HepG2 (cell line): ENCODE data around the gene CA4. TPM values are rescaled to one million over a fixed set of nuclear protein-coding genes. Genes with fewer than 3 reads are reported as not detected.
A peak's percentile ranks its signal among the peaks of the same experiment; 100 is the strongest.

Experiments
- ATAC-seq: fragments of 200-7000 bp; cut with Tn5 transposase; 3 replicates; pipeline ENCODE4 v1.9.1; 2020; ENCODE audit warnings: mild to moderate bottlenecking, moderate library complexity
- BruUV-seq: library from RNA; stranded (reverse); fragments of 400-500 nt; replicated peaks from 2 replicates; lab custom pipeline; 2021; lab: Mats Ljungman, UMichigan
- CTCF ChIA-PET: fragments of 300-600 bp; formaldehyde crosslinking; extraction: SDS; loops from one replicate; lab custom pipeline; 2021; ENCODE audit warnings: low total read pairs, inconsistent platforms, low intra/inter-chr PET ratio; lab: Yijun Ruan, JAX
- POLR2A ChIA-PET: fragments of 350-600 bp; sonication (Branson Sonifier 250); formaldehyde crosslinking; loops from one replicate; lab custom pipeline; 2020; ENCODE audit warnings: antibody characterized with exemption, inconsistent platforms; lab: Yijun Ruan, JAX
- DNase-seq: peaks from one replicate; pipeline ENCODE4 v3.0.0-alpha.2; 2015; ENCODE audit warnings: low spot score
- FAIRE-seq: peaks from 3 replicates; lab custom pipeline; 2011; peaks lifted over from hg19 to GRCh38; lab: Jason Lieb, UNC
- H2AFZ ChIP-seq: one replicate; pipeline ENCODE4 v1.6.1; 2011; ENCODE audit warnings: low read length, inconsistent platforms
- H3K27ac ChIP-seq: fragments of 300-600 bp; 3 replicates; pipeline ENCODE4 v1.8.0; 2011; ENCODE audit warnings: mixed run types, mild to moderate bottlenecking, mixed read lengths, low read length, inconsistent platforms; ENCODE audit not compliant: insufficient read depth; ENCODE audit errors: extremely low read length
- H3K27me3 ChIP-seq, 2 experiments: fragments of 200-600 bp in 1 of 2; 2 replicates in 1 of 2; 3 replicates in 1 of 2; pipeline versions ENCODE4 v1.6.0 to v1.8.0; 2011; ENCODE audit warnings: low read length in 2 of 2, mild to moderate bottlenecking in 2 of 2, moderate library complexity in 2 of 2, inconsistent platforms in 1 of 2; ENCODE audit not compliant: insufficient read depth in 2 of 2, control insufficient read depth in 1 of 2
- H3K36me3 ChIP-seq, 2 experiments: fragments of 200-600 bp in 1 of 2; replicated peaks in 1 of 2; 2 replicates in 1 of 2; 3 replicates in 1 of 2; pipeline versions ENCODE4 v1.5.1 to v1.8.0; 2011; ENCODE audit warnings: low read length in 2 of 2, inconsistent platforms in 1 of 2; ENCODE audit not compliant: insufficient read depth in 2 of 2, control insufficient read depth in 1 of 2
- H3K4me1 ChIP-seq: 2 replicates; pipeline ENCODE4 v1.5.1; 2012; ENCODE audit warnings: low read length, inconsistent platforms; ENCODE audit not compliant: insufficient read depth
- H3K4me2 ChIP-seq: 2 replicates; pipeline ENCODE4 v1.6.0; 2011; ENCODE audit warnings: low read depth, low read length, inconsistent platforms
- H3K4me3 ChIP-seq, 3 experiments: fragments of 200-600 bp in 1 of 3; sonication (generic), shearing (Covaris generic) in 1 of 3; replicated peaks in 1 of 3; 2 replicates each; pipeline ENCODE4 v1.5.1; 2011 to 2016; ENCODE audit warnings: low read length in 3 of 3, inconsistent platforms in 2 of 3, low read depth in 2 of 3, mild to moderate bottlenecking in 2 of 3, control low read depth in 1 of 3, mixed read lengths in 1 of 3; ENCODE audit not compliant: insufficient read depth in 1 of 3
- H3K79me2 ChIP-seq: one replicate; pipeline ENCODE4 v1.6.1; 2011; ENCODE audit warnings: low read length, inconsistent platforms; ENCODE audit not compliant: insufficient read depth
- H3K9ac ChIP-seq: 2 replicates; pipeline ENCODE4 v1.6.0; 2011; ENCODE audit warnings: mild to moderate bottlenecking, low read depth, low read length, inconsistent platforms; ENCODE audit not compliant: insufficient read depth
- H3K9me3 ChIP-seq: 2 replicates; pipeline ENCODE4 v1.5.1; 2012; ENCODE audit warnings: mild to moderate bottlenecking, low read length
- H4K20me1 ChIP-seq: 2 replicates; pipeline ENCODE4 v1.6.0; 2011; ENCODE audit warnings: inconsistent platforms, mild to moderate bottlenecking, low read length, moderate library complexity; ENCODE audit not compliant: insufficient read depth
- ARNT ChIP-seq: fragments of 450-650 bp; IDR thresholded peaks from 2 replicates; pipeline ENCODE4 v1.6.1; 2017
- CTCF ChIP-seq: sonication (generic); formaldehyde crosslinking; IDR thresholded peaks from 2 replicates; pipeline ENCODE4 v1.5.0; 2020; ENCODE audit warnings: mild to moderate bottlenecking, missing genetic modification reagents, moderate library complexity
- FOXA1 ChIP-seq, 2 experiments: fragments of 450-650 bp in 1 of 2; sonication (generic) in 1 of 2; formaldehyde crosslinking in 1 of 2; IDR thresholded peaks; 2 replicates each; pipeline versions ENCODE4 v1.4.0 to v1.6.1; 2016 to 2020; ENCODE audit warnings: missing genetic modification reagents in 1 of 2
- FOXA3 ChIP-seq: IDR thresholded peaks from 2 replicates; pipeline ENCODE4 v1.6.1; 2016; ENCODE audit warnings: missing genetic modification reagents, missing compliant biosample characterization
- GTF2F1 ChIP-seq: fragments of 150-350 bp; IDR thresholded peaks from 2 replicates; pipeline ENCODE4 v1.6.1; 2014; ENCODE audit warnings: low read length
- JDP2 ChIP-seq: sonication (generic); formaldehyde crosslinking; IDR thresholded peaks from 2 replicates; pipeline ENCODE4 v1.8.1; 2022; ENCODE audit warnings: missing genetic modification reagents, borderline replicate concordance
- MLXIP ChIP-seq: sonication (generic); formaldehyde crosslinking; IDR thresholded peaks from 2 replicates; pipeline ENCODE4 v1.9.0; 2021; ENCODE audit warnings: missing genetic modification reagents, borderline replicate concordance
- RBFOX2 ChIP-seq: fragments of 200-400 bp; formaldehyde crosslinking; IDR thresholded peaks from 2 replicates; pipeline ENCODE4 v1.6.1; 2017; ENCODE audit warnings: low read depth, mild to moderate bottlenecking, low read length
- SYNCRIP ChIP-seq: fragments of 200-400 bp; formaldehyde crosslinking; IDR thresholded peaks from 2 replicates; pipeline ENCODE4 v1.6.1; 2018; ENCODE audit warnings: mild to moderate bottlenecking, low read depth, low read length; ENCODE audit not compliant: insufficient read depth
- ZFY ChIP-seq: sonication (generic); formaldehyde crosslinking; IDR thresholded peaks from 2 replicates; pipeline ENCODE4 v1.4.0; 2020; ENCODE audit warnings: missing genetic modification reagents
- ZFYVE20 ChIP-seq: sonication (generic); formaldehyde crosslinking; IDR thresholded peaks from 2 replicates; pipeline ENCODE4 v1.8.0; 2023; ENCODE audit warnings: low read depth, mild to moderate bottlenecking, moderate library complexity, missing genetic modification reagents, borderline replicate concordance
- ZNF292 ChIP-seq: sonication (generic); formaldehyde crosslinking; IDR thresholded peaks from 2 replicates; pipeline ENCODE4 v1.8.1; 2022; ENCODE audit warnings: mild to moderate bottlenecking, low read depth, missing genetic modification reagents, borderline replicate concordance
- ZNF333 ChIP-seq: sonication (generic); formaldehyde crosslinking; IDR thresholded peaks from 2 replicates; pipeline ENCODE4 v1.4.0; 2020; ENCODE audit warnings: mild to moderate bottlenecking, missing genetic modification reagents, borderline replicate concordance
- ZNF335 ChIP-seq: sonication (generic); formaldehyde crosslinking; IDR thresholded peaks from 2 replicates; pipeline ENCODE4 v1.4.0; 2020; ENCODE audit warnings: missing genetic modification reagents
- ZNF781 ChIP-seq: sonication (generic); formaldehyde crosslinking; IDR thresholded peaks from 2 replicates; pipeline ENCODE4 v1.5.1; 2020; ENCODE audit warnings: borderline replicate concordance, mild to moderate bottlenecking, missing genetic modification reagents; ENCODE audit errors: not compliant biosample characterization
- ZNF784 ChIP-seq: sonication (generic); formaldehyde crosslinking; IDR thresholded peaks from 2 replicates; pipeline ENCODE4 v1.5.1; 2020; ENCODE audit warnings: missing genetic modification reagents, mild to moderate bottlenecking, borderline replicate concordance
- WGBS: methylation state at CpG from one replicate; pipeline ENCODE4 v1.1.6; 2017; ENCODE audit warnings: low lambda C conversion rate; 5-methylcytosine and 5-hydroxymethylcytosine counted together
- in situ Hi-C: cut with HindIII; loops from 2 replicates; pipeline ENCODE4 v1.10.0; 2017; ENCODE audit warnings: low pct_unique_long_range_greater_than_20kb; ENCODE audit not compliant: extremely low pct_ligation_motif_present
- intact Hi-C: fragments of 100-400 bp; cut with micrococcal nuclease; formaldehyde crosslinking; loops from one replicate; pipeline ENCODE4 v1.10.0; 2022; ENCODE audit not compliant: unreplicated experiment
- polyA plus RNA-seq, 8 experiments: library from polyadenylated mRNA; depleted of rRNA in 3 of 8; stranded (reverse) in 7 of 8; unstranded in 1 of 8; fragments of >200 nt; fragmentation: Illumina TruSeq in 4 of 8; extraction: Trizol in 4 of 8; gene quantifications; 2 replicates each; pipeline versions ENCODE4 v1.2.1 to v1.2.3, GENCODE V29; 2011 to 2016; ENCODE audit warnings: low read depth in 4 of 8, missing spikeins in 1 of 8, mixed read lengths in 1 of 8; ENCODE audit not compliant: insufficient read depth in 1 of 8
- total RNA-seq, 5 experiments: library from RNA; depleted of rRNA; stranded (reverse); fragments of >200 nt; fragmentation: Illumina TruSeq; extraction: Trizol; gene quantifications; 2 replicates each; pipeline ENCODE4 v1.2.3, GENCODE V29; 2016; ENCODE audit warnings: low read depth in 1 of 5
- TF ChIP-seq, protein P1 (sequence below): sonication (generic); formaldehyde crosslinking; conservative IDR thresholded peaks from 2 replicates; pipeline ENCODE4 v1.8.0; 2022; ENCODE audit warnings: mild to moderate bottlenecking, moderate library complexity, missing genetic modification reagents

CA4 gene
- total and polyA plus RNA-seq, 2 of the 13 experiments (the other 11 are each of a cell fraction or from before 2014, with no cell fraction given), result not detected

DNA sequence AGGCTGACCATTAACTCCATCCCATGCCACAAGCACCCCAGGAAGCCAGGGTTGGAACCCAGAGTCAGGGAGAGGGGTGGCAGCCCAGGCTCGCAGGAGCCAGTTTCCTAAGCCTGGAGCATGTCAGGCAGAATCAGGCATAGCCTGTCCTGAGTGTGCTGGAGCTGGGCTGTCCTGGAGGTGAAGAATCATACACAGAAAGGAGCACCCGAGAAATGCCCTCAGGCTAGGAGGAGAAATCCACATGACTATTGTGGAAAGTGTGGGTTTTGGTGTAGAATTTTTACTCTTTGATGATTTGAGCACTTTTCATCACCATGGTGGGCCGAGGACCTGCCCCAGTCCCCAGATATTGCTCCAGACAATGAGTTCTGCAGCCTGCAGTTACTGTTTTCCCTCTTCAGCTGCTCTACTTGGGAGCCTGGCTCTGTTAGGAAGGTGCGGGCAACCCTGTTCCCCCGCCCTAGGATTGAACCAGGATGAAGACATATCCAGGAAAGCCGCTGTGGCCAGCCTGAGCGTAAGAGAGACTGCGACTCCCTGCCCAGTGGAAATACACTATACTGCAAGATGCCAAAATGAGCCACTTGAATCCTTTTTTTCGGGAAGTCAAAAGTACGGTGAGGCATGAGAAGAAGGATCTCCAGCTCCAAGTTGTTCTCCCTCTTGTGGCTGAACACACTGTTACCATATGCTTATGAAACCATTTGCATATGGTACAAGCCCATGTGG lies 42.1 kb upstream of the CA4 start:
- no peak for DNase-seq
- Histone ChIP-seq H3K4me3 (no peak overlapping the region), H3K27ac (no peak overlapping the region), H3K4me2 (no peak overlapping the region), H3K27me3 (peaks cover 0 to 9% of the 10 kb centered on the region in 2 experiments; a peak in 3 of 5 replicates), H3K79me2 (no peaks in the 10 kb centered on the region), H3K9ac (no peak overlapping the region), H3K9me3 (no peaks in the 10 kb centered on the region), H3K36me3 (no peaks in the 10 kb centered on the region), H4K20me1 (no peaks in the 10 kb centered on the region), H3K4me1 (no peaks in the 10 kb centered on the region), H2AFZ (no peak overlapping the region)
- 36% methylated on average over 10 of the region's 10 CpGs for WGBS
- in situ Hi-C loops (no loop called here), intact Hi-C loops (no loop called here)
- BruUV-seq, result no TSS peak
- peak; percentile 80 for FAIRE-seq
- TF ChIP-seq MLXIP (CRISPR knock-in tag) (no peak), ZNF781 (no peak), GTF2F1 (no peak), ARNT (no peak), ZNF292 (CRISPR knock-in tag) (no peak), JDP2 (no peak), ZNF333 (CRISPR knock-in tag) (no peak), ZNF335 (CRISPR knock-in tag) (no peak), FOXA1 (IDR thresholded peaks at IDR 0.05) (no peak), FOXA1 (CRISPR knock-in tag; IDR thresholded peaks at IDR 0.05) (no peak), ZNF784 (CRISPR knock-in tag) (no peak), CTCF (no peak), ZFYVE20 (CRISPR knock-in tag) (no peak), FOXA3 (CRISPR knock-in tag) (no peak), RBFOX2 (no peak), ZFY (no peak), SYNCRIP (no peak)
- TF ChIP-seq, protein P1, sequence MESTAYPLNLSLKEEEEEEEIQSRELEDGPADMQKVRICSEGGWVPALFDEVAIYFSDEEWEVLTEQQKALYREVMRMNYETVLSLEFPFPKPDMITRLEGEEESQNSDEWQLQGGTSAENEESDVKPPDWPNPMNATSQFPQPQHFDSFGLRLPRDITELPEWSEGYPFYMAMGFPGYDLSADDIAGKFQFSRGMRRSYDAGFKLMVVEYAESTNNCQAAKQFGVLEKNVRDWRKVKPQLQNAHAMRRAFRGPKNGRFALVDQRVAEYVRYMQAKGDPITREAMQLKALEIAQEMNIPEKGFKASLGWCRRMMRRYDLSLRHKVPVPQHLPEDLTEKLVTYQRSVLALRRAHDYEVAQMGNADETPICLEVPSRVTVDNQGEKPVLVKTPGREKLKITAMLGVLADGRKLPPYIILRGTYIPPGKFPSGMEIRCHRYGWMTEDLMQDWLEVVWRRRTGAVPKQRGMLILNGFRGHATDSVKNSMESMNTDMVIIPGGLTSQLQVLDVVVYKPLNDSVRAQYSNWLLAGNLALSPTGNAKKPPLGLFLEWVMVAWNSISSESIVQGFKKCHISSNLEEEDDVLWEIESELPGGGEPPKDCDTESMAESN (CRISPR knock-in tag), result no peak
- ChIA-PET CTCF (no interaction called here), POLR2A (no interaction called here)
- ATAC-seq, result peak; percentile 75
